RWPE1 (cell line): ENCODE data around the gene FSTL4.

ENCODE experiments used
- CTCF ChIA-PET: fragments of 350-600 bp; sonication (Branson Sonifier 250); formaldehyde crosslinking; extraction: SDS; loops from one replicate; lab custom pipeline; 2021; lab: Yijun Ruan, JAX
- POLR2A ChIA-PET: fragments of 400-600 bp; formaldehyde crosslinking; extraction: SDS; loops from one replicate; lab custom pipeline; 2020; ENCODE audit warnings: antibody characterized with exemption; ENCODE audit not compliant: low non-redundant PET; lab: Yijun Ruan, JAX
- DNase-seq: peaks from one replicate; pipeline ENCODE4 v3.0.0; 2012; ENCODE audit warnings: low spot score
- H3K27ac ChIP-seq: fragments of 450-650 bp; 2 replicates; pipeline ENCODE4 v1.5.1; 2017
- CTCF ChIP-seq: fragments of 450-650 bp; conservative IDR thresholded peaks from 2 replicates; pipeline ENCODE4 v1.5.1; 2017; ENCODE audit warnings: low read depth, mild to moderate bottlenecking

Gene FSTL4

DNA sequence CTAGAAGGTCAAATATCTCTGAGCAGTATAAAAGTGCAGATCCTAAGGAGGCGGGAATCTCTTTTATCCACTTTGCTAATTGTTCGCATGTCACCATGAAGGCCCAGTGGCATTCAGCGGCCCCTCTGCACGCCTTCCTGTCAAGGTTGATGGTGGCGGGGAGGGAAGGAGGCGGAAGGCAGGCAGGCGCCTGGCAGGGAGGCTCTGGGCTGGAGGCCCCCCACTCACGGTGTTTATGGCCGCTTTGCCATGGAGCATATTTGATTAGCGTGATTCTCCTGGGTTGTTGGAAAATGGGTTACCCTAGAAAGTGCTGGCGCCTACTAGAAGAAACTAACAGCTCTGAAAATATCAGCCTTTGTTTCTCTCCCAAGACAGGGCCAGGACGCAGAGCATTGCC is 209.6 kb downstream of the FSTL4 start:
- CTCF ChIA-PET: interaction anchor here (0.6 kb wide), 1 partner anchor 20 kb away, joined by 3 read pairs; no protein-coding TSS in a partner anchor

GRCh38 chr5:133401731-133402347 is 210.5 kb downstream of the FSTL4 start:
- no peak for DNase-seq
- POLR2A ChIA-PET: no interaction called here
- no peak overlapping the region for H3K27ac ChIP-seq
- TF ChIP-seq CTCF: no peak
- CTCF ChIA-PET: no interaction called here

More for the DNA sequence above, 209.6 kb downstream of the FSTL4 start:
- no peak overlapping the region for H3K27ac ChIP-seq
- no peak for TF ChIP-seq CTCF
- POLR2A ChIA-PET: no interaction called here
- DNase-seq: no peak

GRCh38 chr5:133400831-133401351 is 211.4 kb downstream of the FSTL4 start:
- ChIA-PET POLR2A (no interaction called here), CTCF (no interaction called here)
- no peak for TF ChIP-seq CTCF
- H3K27ac ChIP-seq: no peak overlapping the region
- no peak for DNase-seq

- H3K27ac ChIP-seq: no peak overlapping the region
- CTCF ChIA-PET: no interaction called here
- POLR2A ChIA-PET: no interaction called here
- no peak for TF ChIP-seq CTCF
- DNase-seq: no peak
Observed at GRCh38 chr5:133400120-133400519, 212.2 kb downstream of the FSTL4 start.

DNA sequence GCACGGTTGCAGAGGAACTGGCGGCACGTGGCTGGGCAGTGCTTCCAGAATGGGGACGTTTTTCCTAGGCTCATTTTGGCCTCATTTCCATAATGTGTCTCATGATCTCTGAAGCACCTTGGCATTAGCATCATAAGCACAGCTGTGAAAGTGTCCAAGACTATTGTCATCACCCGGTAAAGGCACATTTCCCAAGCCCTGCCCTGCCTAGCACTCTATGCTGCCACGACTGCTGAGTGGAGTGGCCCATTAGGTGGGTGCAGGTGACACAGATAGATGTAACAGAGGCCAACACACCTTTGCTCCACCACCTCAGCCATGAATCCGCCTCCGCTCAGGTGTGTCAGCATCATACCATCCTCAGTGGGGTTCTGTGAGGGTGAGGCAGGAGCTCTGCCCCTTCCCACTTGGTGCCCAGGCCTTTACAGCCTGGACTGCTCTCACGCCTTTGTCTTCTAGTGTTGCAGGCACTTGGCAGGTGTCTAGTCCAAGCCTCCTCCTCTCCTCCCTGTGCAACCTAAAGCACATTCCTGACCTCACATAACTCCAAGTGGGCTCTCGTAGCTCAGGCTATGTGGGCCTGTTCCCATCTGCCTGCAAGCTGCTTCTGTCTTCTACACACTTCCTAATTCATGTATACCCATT is 213.0 kb downstream of the FSTL4 start:
- DNase-seq: no peak
- no peak for TF ChIP-seq CTCF
- H3K27ac ChIP-seq: no peak overlapping the region
- ChIA-PET POLR2A (no interaction called here), CTCF (interaction anchor here (1.3 kb wide), 1 partner anchor 24 kb away, joined by 3 read pairs; no protein-coding TSS in a partner anchor)

- CTCF ChIA-PET: interaction anchor here (1.0 to 1.3 kb wide), 2 partner anchors 25 to 78 kb away, joined by 3 to 6 read pairs; no protein-coding TSS in a partner anchor
- no peak overlapping the region for H3K27ac ChIP-seq
- DNase-seq: no peak
- POLR2A ChIA-PET: no interaction called here
- TF ChIP-seq CTCF: no peak
Observed at GRCh38 chr5:133398646-133399101, 213.7 kb downstream of the FSTL4 start.
